Uterus (tissue), 4 donors: Measurements from ENCODE around the gene TTC14. TPM values are rescaled to one million over a fixed set of nuclear protein-coding genes. Genes with fewer than 3 reads are reported as not detected.
"Not testable (repeated sequence)": the region's sequence is repeated elsewhere in the genome, so short reads cannot be mapped to it uniquely, and the experiment has no call there.

Experiments
- DNase-seq, 2 donors: peaks; one replicate each; pipeline ENCODE4 v3.0.0-alpha.2; 2019 to 2020
- H3K27ac ChIP-seq, 2 donors: fragments of 200-600 bp; sonication (generic); 1 replicate in 1 of 2; 2 replicates in 1 of 2; pipeline ENCODE4 v1.5.1; 2016 to 2018
- H3K27me3 ChIP-seq, 2 donors: fragments of 200-600 bp; sonication (generic); one replicate each; pipeline ENCODE4 v1.5.1; 2018 to 2019; ENCODE audit warnings: control low read depth in 1 of 2
- H3K36me3 ChIP-seq, 2 donors: fragments of 200-600 bp; sonication (generic); one replicate each; pipeline ENCODE4 v1.5.1; 2019; ENCODE audit warnings: control low read depth in 1 of 2
- H3K4me1 ChIP-seq, 2 donors: fragments of 200-600 bp; sonication (generic); one replicate each; pipeline ENCODE4 v1.5.1; 2018 to 2019; ENCODE audit warnings: control low read depth in 1 of 2
- H3K4me3 ChIP-seq, 2 donors: fragments of 200-600 bp; sonication (generic); 1 replicate in 1 of 2; 2 replicates in 1 of 2; pipeline ENCODE4 v1.5.1; 2018 to 2019; ENCODE audit warnings: mild to moderate bottlenecking in 1 of 2
- H3K9me3 ChIP-seq, 2 donors: fragments of 200-600 bp; sonication (generic); one replicate each; pipeline ENCODE4 v1.5.1; 2019; ENCODE audit warnings: control low read depth in 1 of 2
- CTCF ChIP-seq, 4 experiments: fragments of 200-600 bp in 2 of 4; fragments of 450-650 bp in 2 of 4; sonication (generic) in 2 of 4; IDR thresholded peaks; one replicate each; pipeline ENCODE4 v1.5.1; 2016 to 2019; ENCODE audit warnings: antibody characterized with exemption in 4 of 4, mild to moderate bottlenecking in 2 of 4, moderate library complexity in 1 of 4
- POLR2A ChIP-seq, 2 donors: fragments of 450-650 bp; IDR thresholded peaks; one replicate each; pipeline ENCODE4 v1.6.1; 2016; ENCODE audit warnings: antibody characterized with exemption in 2 of 2, mild to moderate bottlenecking in 1 of 2, moderate library complexity in 1 of 2
- intact Hi-C: fragments of 100-400 bp; cut with DNase I; formaldehyde crosslinking; loops from one replicate; pipeline ENCODE4 v1.15.1; 2023; ENCODE audit warnings: low total_unique reads
- total RNA-seq, 4 donors: library from RNA; depleted of rRNA in 3 of 4; stranded (reverse); fragments of >200 nt in 3 of 4; gene quantifications; one replicate each; pipeline versions ENCODE4 v1.1.0 to v1.2.4, GENCODE V29; 2014 to 2023
- donor health status: DM: yes; HTN: yes; CAD: no.

The TTC14 gene
- total RNA-seq, 4 donors from 2014 or later: 29.7 to 90.1 (median 54.0) TPM

- H3K4me1 ChIP-seq: no peaks in the 10 kb centered on the region
- no peak overlapping the region for H3K4me3 ChIP-seq
- H3K27me3 ChIP-seq: no peaks in the 10 kb centered on the region
- DNase-seq: no peak
- no peak for TF ChIP-seq CTCF (IDR thresholded peaks at IDR 0.05)
- no peak for TF ChIP-seq POLR2A (IDR thresholded peaks at IDR 0.05)
- no peaks in the 10 kb centered on the region for H3K9me3 ChIP-seq
- H3K27ac ChIP-seq: no peak overlapping the region
- H3K36me3 ChIP-seq: no peaks in the 10 kb centered on the region
- intact Hi-C loops: no loop called here
Measured at GRCh38 chr3:180617049-180617448, 15.1 kb downstream of the TTC14 start.

- H3K27ac ChIP-seq, H3K4me3 ChIP-seq, H3K4me1 ChIP-seq, intact Hi-C loops, H3K9me3 ChIP-seq, DNase-seq, H3K36me3 ChIP-seq, H3K27me3 ChIP-seq: not testable (repeated sequence)
Measured at GRCh38 chr3:180618563-180618962, 16.6 kb downstream of the TTC14 start.

GRCh38 chr3:180619723-180620122, 17.8 kb downstream of the TTC14 start:
- no peaks in the 10 kb centered on the region for H3K36me3 ChIP-seq
- TF ChIP-seq CTCF (IDR thresholded peaks at IDR 0.05) (no peak), POLR2A (IDR thresholded peaks at IDR 0.05) (no peak)
- H3K27me3 ChIP-seq: no peaks in the 10 kb centered on the region
- H3K27ac ChIP-seq: no peak overlapping the region
- intact Hi-C loops: no loop called here
- DNase-seq: no peak
- H3K9me3 ChIP-seq: no peaks in the 10 kb centered on the region
- H3K4me3 ChIP-seq: no peak overlapping the region
- no peaks in the 10 kb centered on the region for H3K4me1 ChIP-seq

GRCh38 chr3:180624714-180625113, 22.8 kb downstream of the TTC14 start:
- no peak for TF ChIP-seq CTCF (IDR thresholded peaks at IDR 0.05)
- Histone ChIP-seq H3K36me3 (no peaks in the 10 kb centered on the region), H3K27ac (no peak overlapping the region), H3K27me3 (no peaks in the 10 kb centered on the region), H3K9me3 (no peaks in the 10 kb centered on the region), H3K4me3 (no peak overlapping the region), H3K4me1 (no peaks in the 10 kb centered on the region)
- no peak for DNase-seq
- intact Hi-C loops: no loop called here

GRCh38 chr3:180626844-180627243, 24.9 kb downstream of the TTC14 start:
- no peaks in the 10 kb centered on the region for H3K27me3 ChIP-seq
- no peaks in the 10 kb centered on the region for H3K4me1 ChIP-seq
- H3K9me3 ChIP-seq: no peaks in the 10 kb centered on the region
- intact Hi-C loops: no loop called here
- no peak for DNase-seq
- H3K4me3 ChIP-seq: no peak overlapping the region
- H3K27ac ChIP-seq: no peak overlapping the region
- TF ChIP-seq POLR2A (IDR thresholded peaks at IDR 0.05) (no peak), CTCF (IDR thresholded peaks at IDR 0.05) (no peak)
- no peaks in the 10 kb centered on the region for H3K36me3 ChIP-seq

- Histone ChIP-seq H3K36me3 (no peaks in the 10 kb centered on the region), H3K27ac (no peak overlapping the region), H3K4me1 (no peaks in the 10 kb centered on the region), H3K27me3 (no peaks in the 10 kb centered on the region), H3K4me3 (no peak overlapping the region), H3K9me3 (no peaks in the 10 kb centered on the region)
- TF ChIP-seq CTCF (IDR thresholded peaks at IDR 0.05) (no peak), POLR2A (IDR thresholded peaks at IDR 0.05) (no peak)
- no peak for DNase-seq
- intact Hi-C loops: no loop called here
Measured at GRCh38 chr3:180630371-180630770, 28.4 kb downstream of the TTC14 start.
